GM12864 (cell line): ENCODE results near the gene IL7R.
"Not testable (repeated sequence)": the region's sequence is repeated elsewhere in the genome, so short reads cannot be mapped to it uniquely, and the experiment has no call there.

Experiments
- DNase-seq: peaks from one replicate; pipeline ENCODE4 v3.0.0-alpha.2; 2011; ENCODE audit warnings: low read depth
- H3K4me3 ChIP-seq: 2 replicates; pipeline ENCODE4 v1.5.1; 2011; ENCODE audit warnings: mild to moderate bottlenecking, low read depth, low read length, control low read depth
- TF ChIP-seq, protein P1 (sequence below): IDR thresholded peaks from 2 replicates; pipeline ENCODE4 v1.5.1; 2011; ENCODE audit warnings: low read depth, mild to moderate bottlenecking, moderate library complexity, low read length, control low read depth, inconsistent platforms; ENCODE audit errors: missing control alignments

IL7R gene

GRCh38 chr5:35852084-35852734, 4.5 kb upstream of the IL7R start:
- no peak for DNase-seq
- TF ChIP-seq, protein P1, sequence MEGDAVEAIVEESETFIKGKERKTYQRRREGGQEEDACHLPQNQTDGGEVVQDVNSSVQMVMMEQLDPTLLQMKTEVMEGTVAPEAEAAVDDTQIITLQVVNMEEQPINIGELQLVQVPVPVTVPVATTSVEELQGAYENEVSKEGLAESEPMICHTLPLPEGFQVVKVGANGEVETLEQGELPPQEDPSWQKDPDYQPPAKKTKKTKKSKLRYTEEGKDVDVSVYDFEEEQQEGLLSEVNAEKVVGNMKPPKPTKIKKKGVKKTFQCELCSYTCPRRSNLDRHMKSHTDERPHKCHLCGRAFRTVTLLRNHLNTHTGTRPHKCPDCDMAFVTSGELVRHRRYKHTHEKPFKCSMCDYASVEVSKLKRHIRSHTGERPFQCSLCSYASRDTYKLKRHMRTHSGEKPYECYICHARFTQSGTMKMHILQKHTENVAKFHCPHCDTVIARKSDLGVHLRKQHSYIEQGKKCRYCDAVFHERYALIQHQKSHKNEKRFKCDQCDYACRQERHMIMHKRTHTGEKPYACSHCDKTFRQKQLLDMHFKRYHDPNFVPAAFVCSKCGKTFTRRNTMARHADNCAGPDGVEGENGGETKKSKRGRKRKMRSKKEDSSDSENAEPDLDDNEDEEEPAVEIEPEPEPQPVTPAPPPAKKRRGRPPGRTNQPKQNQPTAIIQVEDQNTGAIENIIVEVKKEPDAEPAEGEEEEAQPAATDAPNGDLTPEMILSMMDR: no peak
- no peak overlapping the region for H3K4me3 ChIP-seq

DNA sequence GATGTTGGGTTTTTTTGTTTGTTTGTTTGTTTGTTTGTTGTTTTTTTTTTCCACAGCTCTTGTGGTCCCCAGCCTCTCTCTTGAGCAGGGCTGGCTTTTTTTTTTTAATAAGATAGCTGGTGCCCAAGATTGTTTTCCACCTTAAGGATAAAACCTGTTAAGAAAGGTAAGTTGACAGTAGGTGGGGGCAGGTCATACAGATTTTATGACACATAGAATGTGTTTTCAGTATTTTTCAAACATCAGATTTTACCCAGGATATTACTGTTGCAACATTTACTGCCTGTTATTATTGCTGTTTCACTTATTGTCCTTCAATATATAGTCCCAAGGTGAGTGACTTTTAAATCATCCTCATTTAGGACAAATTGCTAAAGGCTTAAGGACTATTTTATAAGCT, 3.9 kb upstream of the IL7R start:
- DNase-seq: no peak
- no peak overlapping the region for H3K4me3 ChIP-seq
- TF ChIP-seq, protein P1: no peak

- H3K4me3 ChIP-seq: no peak overlapping the region
- DNase-seq: no peak
- TF ChIP-seq, protein P1: no peak
Observed at GRCh38 chr5:35853631-35854030, 3.1 kb upstream of the IL7R start.

DNA sequence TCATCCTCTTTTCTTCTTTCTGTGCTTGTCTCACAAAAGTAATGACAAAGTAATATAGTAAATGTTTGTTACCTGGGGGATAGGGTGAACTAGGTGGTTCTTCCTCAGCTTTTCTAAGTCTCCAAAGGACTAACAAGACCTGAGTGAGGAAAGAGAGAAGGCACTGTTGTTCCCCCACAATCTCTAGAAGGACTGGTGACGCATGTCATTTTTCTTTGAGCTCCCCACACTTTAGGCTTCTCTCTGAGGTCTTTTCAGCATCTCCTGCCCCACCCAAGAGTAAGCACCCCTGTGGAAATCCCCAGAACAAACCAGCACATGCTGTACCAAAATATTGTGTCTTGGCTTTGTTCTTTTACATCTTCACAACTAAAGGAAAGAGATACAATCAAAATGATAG, 2.4 kb upstream of the IL7R start:
- DNase-seq: no peak
- H3K4me3 ChIP-seq: no peak overlapping the region
- TF ChIP-seq, protein P1: no peak

- no peak for DNase-seq
- H3K4me3 ChIP-seq: no peak overlapping the region
- TF ChIP-seq, protein P1: no peak
Observed at GRCh38 chr5:35855187-35855586, 1.5 kb upstream of the IL7R start.

- DNase-seq, H3K4me3 ChIP-seq: not testable (repeated sequence)
Observed at GRCh38 chr5:35856186-35856764, 416 bp upstream of the IL7R start.

GRCh38 chr5:35857606-35858205, 1.0 kb downstream of the IL7R start:
- TF ChIP-seq, protein P1: no peak
- DNase-seq: no peak
- no peak overlapping the region for H3K4me3 ChIP-seq
